Fibroblast of villous mesenchyme (primary cell): ENCODE results near the gene ANXA11. TPM values are rescaled to one million over a fixed set of nuclear protein-coding genes. Genes with fewer than 3 reads are reported as not detected.

Experiments used
- DNase-seq: peaks from one replicate; pipeline ENCODE4 v3.0.0-alpha.2; 2010; ENCODE audit warnings: low read depth
- H3K4me3 ChIP-seq: 2 replicates; pipeline ENCODE4 v1.5.1; 2011; ENCODE audit warnings: low read depth, mild to moderate bottlenecking, low read length
- total RNA-seq: library from RNA; depleted of rRNA; stranded (reverse); fragments of >200 nt; gene quantifications from 2 replicates; pipeline ENCODE4 v1.2.3, GENCODE V29; 2012
- TF ChIP-seq, protein P1 (sequence below): IDR thresholded peaks from 2 replicates; pipeline ENCODE4 v1.5.1; 2012; ENCODE audit warnings: low read depth, mild to moderate bottlenecking, low read length; ENCODE audit not compliant: insufficient read depth

The ANXA11 gene
- total RNA-seq, 1 donor, result 79.9 TPM

DNA sequence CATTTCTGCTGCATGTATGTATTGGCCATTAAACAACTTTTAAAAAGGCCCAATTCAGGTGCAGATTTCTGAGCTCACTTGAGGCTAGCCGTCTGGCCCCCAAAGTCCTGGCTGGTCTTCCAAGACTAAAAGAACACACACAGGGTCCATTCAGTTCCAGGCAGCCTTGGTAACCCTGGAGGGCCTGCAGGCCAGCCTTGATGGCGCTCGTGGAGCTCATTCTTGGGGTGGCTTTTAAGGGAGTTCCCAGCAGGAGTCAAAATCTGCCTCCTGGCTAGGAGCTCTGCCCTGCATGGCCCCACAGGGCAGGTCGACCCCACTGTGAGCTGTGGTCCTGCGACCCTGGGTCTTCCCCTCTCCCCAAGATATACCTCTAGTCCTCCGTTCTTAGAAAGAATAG lies 28.8 kb downstream of the ANXA11 start:
- TF ChIP-seq, protein P1, sequence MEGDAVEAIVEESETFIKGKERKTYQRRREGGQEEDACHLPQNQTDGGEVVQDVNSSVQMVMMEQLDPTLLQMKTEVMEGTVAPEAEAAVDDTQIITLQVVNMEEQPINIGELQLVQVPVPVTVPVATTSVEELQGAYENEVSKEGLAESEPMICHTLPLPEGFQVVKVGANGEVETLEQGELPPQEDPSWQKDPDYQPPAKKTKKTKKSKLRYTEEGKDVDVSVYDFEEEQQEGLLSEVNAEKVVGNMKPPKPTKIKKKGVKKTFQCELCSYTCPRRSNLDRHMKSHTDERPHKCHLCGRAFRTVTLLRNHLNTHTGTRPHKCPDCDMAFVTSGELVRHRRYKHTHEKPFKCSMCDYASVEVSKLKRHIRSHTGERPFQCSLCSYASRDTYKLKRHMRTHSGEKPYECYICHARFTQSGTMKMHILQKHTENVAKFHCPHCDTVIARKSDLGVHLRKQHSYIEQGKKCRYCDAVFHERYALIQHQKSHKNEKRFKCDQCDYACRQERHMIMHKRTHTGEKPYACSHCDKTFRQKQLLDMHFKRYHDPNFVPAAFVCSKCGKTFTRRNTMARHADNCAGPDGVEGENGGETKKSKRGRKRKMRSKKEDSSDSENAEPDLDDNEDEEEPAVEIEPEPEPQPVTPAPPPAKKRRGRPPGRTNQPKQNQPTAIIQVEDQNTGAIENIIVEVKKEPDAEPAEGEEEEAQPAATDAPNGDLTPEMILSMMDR, result no peak
- no peak overlapping the region for H3K4me3 ChIP-seq
- DNase-seq, result no peak

DNA sequence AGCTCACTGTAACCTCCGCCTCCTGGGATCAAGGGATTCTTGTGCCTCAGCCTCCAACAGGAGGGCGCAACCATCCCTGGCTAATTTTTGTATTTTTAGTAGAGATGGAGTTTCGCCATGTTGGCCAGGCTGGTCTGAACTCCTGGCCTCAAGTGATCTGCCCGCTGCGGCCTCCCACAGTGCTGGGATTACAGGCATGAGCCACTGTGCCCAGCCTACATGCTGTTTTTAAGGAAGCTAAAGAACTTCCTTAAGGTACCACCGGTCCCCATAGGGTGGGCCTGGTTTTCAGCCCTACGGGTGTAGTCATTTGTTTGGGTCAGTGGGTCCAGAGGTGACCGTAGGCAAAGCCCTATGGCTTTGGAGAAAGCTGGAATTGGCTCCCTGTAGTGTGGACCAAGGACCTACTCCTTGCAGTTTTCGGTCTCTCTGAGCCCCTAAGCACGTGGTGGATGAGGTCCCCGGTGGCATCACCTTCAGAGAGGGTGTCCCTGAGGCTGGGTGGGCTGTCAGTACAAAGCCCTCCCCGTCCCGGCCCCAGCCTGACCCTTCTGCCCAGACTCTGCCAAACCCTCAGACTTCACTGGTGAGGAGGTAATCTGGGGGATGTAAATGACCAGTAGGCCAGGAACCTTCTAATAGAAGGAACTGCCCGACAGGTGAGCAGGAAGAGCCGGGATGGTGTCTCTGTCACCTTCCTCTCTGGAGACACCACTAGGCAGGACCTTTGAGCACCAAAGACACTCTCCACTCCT lies 30.5 kb downstream of the ANXA11 start:
- no peak for DNase-seq
- H3K4me3 ChIP-seq, result no peak overlapping the region
- TF ChIP-seq, protein P1, result no peak

DNA sequence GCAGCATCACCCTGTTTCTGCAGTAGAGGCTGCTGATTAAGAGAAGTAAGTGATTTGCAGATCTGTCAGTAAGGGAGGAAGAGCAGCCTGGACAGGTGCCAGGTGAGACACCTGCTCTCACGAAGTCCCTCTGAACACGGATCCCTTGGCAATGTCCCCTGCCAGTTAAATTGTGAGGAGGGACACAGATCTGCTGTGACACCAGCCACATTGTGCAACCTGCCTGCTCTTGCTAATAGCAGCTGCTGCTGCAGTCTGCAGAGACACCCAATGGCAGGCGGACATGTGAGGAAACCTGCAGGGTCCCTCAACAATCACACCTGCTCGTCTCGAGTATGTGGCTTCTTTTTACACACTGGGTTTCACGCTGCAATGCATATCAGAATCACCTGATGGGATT lies 31.9 kb downstream of the ANXA11 start:
- TF ChIP-seq, protein P1, result no peak
- no peak overlapping the region for H3K4me3 ChIP-seq
- DNase-seq, result no peak

DNA sequence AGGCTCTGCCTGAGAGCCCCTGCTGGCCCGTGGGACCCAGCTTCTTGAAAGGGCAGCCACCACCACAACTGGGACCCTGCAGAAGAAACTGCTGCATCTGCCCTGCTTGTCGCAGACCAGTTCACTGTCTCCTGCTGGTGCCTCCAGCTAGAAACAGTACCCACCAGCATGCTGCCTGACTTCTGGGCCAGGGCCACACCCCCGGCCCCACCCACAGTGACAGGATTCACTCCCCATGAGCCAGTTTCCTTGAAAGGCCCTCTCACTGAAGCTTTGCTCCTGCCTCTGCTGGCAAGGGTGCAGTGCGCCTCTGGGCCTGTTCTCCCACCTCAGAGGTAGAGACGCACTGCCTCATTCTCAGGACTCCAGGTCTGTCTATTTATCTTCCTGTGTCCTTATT lies 32.4 kb downstream of the ANXA11 start:
- no peak for DNase-seq
- TF ChIP-seq, protein P1, result no peak
- no peak overlapping the region for H3K4me3 ChIP-seq

DNA sequence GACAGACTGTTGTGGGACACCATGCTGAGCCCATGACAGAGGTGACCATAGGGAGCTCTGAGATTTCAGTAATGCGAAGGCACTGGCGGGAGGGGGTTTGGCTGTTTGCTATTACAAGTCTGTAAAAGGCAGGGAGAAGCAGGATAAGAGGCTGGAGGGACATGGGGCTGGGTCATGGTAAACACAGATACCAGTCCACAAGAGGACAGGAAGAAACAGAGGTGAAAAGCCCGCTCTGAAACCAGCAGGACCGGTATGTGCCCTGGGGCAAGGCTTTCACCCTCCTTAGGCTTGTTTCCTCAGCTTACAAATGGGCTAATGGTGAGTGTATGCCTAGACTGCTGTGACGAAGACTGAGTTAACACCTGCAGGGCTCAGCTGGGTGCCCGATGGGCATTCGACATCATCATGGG lies 34.1 kb downstream of the ANXA11 start:
- no peak overlapping the region for H3K4me3 ChIP-seq
- DNase-seq, result no peak
- TF ChIP-seq, protein P1, result no peak

DNA sequence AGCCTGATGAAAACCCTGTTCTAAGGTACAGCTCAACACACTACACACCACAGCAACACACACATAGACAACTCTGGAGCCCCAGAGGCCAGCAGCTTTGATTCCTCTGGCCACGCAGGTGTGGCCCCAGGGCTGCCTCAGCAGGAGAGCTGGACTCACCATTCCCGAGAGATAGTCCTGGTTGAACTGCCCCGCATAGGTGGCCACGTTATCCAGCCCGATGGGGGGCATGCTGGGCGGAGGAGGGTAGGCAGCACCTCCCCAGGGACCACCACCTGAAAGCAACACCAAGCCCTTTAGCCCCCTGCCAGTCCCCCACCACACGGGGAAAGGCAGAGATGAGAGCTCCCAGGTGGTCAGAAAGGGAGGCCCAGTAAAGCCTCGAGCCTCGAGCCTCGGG lies 34.7 kb downstream of the ANXA11 start:
- TF ChIP-seq, protein P1, result no peak
- H3K4me3 ChIP-seq, result no peak overlapping the region
- DNase-seq, result no peak

DNA sequence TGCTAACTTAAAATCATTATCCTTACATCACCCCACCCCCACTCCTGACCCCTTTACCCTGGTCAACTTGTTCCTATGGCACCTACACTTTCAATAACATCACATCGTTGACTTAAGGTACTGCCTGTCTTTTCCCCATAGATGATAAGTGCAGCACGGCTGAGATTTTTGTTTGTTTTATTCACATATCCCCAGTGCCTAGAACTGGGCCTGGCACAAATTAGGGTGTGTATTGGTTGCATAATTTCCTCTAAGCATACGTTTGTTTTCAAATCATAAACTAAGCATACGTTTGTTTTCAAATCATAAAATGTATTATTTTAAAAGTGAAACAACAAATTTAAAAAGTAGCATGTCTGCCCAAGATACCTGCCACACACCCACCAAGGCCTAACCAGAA lies 35.3 kb downstream of the ANXA11 start:
- no peak overlapping the region for H3K4me3 ChIP-seq
- TF ChIP-seq, protein P1, result no peak
- no peak for DNase-seq
